IPS DF 6.9 (cell line): ENCODE results near the gene GGPS1.
"Not testable (repeated sequence)": the region's sequence is repeated elsewhere in the genome, so short reads cannot be mapped to it uniquely, and the experiment has no call there.

Source experiments
- DNase-seq: peaks from one replicate; pipeline ENCODE4 v3.0.0-alpha.2; 2013; ENCODE audit warnings: low read depth, low spot score
- H3K27ac ChIP-seq: one replicate; pipeline ENCODE4 v1.5.1; 2013; ENCODE audit warnings: low read length, control low read depth
- H3K27me3 ChIP-seq: 2 replicates; pipeline ENCODE4 v1.6.1; 2013; ENCODE audit warnings: mild to moderate bottlenecking, low read length; ENCODE audit not compliant: control insufficient read depth, insufficient read depth
- H3K36me3 ChIP-seq: 2 replicates; pipeline ENCODE4 v1.6.1; 2013; ENCODE audit warnings: low read length; ENCODE audit not compliant: control insufficient read depth, insufficient read depth
- H3K4me1 ChIP-seq: 2 replicates; pipeline ENCODE4 v1.6.1; 2013; ENCODE audit warnings: low read length; ENCODE audit not compliant: control insufficient read depth, insufficient read depth
- H3K4me3 ChIP-seq: 2 replicates; pipeline ENCODE4 v1.5.1; 2013; ENCODE audit warnings: mild to moderate bottlenecking, low read length
- H3K9me3 ChIP-seq: 2 replicates; pipeline ENCODE4 v1.6.1; 2013; ENCODE audit warnings: low read length, inconsistent platforms; ENCODE audit not compliant: control insufficient read depth, insufficient read depth
- WGBS: extraction: QIAGEN DNeasy Blood & Tissue Kit; methylation state at CpG from one replicate; pipeline ENCODE4 v1.1.7; 2013; ENCODE audit warnings: mixed read lengths, missing lambda C conversion rate; ENCODE audit not compliant: insufficient read length, insufficient coverage; 5-methylcytosine and 5-hydroxymethylcytosine counted together

GGPS1 gene

DNA sequence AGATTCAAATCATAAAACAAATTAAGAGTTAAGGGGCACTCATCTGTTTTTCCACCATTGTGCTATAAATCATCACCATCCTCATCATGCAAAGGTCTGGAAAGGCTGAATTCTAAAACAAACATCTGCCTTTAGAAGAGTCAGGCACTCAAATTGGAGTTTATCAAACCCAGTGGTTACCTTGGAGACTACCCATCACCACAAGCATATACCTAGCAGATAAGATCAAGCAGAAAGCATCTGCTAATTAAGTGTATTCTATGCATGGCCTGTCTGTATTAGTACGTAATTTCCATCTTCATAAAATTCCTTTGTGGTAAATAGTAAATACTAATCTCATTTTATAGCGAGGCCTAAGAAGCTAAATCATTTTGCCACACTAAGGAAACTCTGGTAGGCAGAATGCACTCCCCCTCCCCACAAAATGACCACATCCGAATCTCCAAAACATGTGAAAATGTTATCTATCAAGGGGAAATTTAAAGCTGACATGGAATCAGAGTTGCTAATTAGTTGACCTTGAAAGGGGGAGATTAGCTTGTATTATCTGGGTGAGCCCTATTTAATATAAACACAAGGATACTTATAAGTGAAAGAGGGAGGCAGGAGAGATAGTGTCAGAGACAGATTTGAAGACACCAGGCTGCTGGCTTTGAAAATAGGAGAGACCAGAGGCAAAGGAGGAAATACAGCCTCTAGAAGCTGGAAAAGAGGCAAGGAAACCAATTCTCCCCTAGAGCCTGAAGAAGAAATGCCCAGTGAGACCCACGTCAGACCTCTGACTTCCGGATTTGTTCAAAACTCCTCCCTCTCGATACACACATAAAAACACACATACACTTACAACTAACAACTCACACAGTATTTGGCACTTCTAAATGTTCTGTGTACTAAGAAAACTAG is 23.6 kb upstream of the GGPS1 start:
- no peak for DNase-seq
- WGBS: 100% methylated on average over 2 of the region's 6 CpGs
- Histone ChIP-seq H3K27ac (no peak overlapping the region), H3K27me3 (no peaks in the 10 kb centered on the region), H3K4me3 (no peak overlapping the region), H3K9me3 (no peaks in the 10 kb centered on the region), H3K4me1 (no peaks in the 10 kb centered on the region), H3K36me3 (no peaks in the 10 kb centered on the region)

DNA sequence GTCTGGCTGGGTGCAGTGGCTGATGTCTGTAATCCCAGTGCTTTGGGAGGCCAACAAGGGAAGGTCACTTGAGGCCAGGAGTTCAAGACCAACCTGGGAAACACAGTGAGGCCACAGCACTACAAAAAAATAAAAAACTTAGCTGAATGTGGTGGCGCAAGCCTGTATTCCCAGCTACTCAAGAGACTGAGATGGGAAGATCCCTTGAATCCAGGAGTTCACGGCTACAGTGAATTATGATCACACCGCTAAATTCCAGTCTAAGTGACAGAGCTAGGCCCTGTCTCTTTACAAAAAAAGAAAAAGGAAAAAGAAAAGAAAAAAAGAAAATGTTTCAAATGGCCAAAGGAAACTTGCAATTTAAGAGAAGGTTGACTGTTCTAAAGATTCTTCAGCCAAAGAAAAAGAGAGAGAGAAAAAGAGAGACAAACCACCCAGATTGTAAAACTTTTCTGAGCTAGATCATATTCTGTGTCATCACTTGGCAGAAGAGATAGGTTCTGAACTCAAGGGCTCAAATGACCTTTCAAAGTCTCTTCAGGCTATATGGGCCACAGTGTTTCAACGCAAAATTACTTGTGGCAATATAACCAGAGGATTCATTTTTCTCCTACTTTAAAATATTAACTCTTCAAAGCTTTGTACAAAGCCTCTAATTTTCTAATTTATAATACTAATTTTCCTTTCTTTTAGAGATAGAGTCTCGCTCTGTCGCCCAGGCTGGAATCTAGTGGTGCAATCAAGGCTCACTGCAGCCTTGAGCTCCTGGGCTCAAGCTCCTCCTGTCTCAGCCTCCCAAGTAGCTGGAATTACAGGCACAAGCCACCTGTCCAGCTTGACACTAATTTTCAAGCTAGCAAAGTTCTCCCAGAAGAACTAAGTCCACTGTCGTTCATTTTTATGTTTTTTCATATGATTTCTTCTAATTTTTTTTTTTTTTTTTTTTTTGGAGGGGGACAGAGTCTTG is 20.9 kb upstream of the GGPS1 start:
- Histone ChIP-seq H3K4me1 (no peaks in the 10 kb centered on the region), H3K27ac (no peak overlapping the region), H3K4me3 (no peak overlapping the region), H3K27me3 (no peaks in the 10 kb centered on the region), H3K9me3 (no peaks in the 10 kb centered on the region), H3K36me3 (0 out of 2 replicates have a peak, but pooled peaks cover 3% of the 10 kb centered on the region)
- DNase-seq: no peak
- WGBS: no CpG with 5 or more reads among the region's 7 CpGs

DNA sequence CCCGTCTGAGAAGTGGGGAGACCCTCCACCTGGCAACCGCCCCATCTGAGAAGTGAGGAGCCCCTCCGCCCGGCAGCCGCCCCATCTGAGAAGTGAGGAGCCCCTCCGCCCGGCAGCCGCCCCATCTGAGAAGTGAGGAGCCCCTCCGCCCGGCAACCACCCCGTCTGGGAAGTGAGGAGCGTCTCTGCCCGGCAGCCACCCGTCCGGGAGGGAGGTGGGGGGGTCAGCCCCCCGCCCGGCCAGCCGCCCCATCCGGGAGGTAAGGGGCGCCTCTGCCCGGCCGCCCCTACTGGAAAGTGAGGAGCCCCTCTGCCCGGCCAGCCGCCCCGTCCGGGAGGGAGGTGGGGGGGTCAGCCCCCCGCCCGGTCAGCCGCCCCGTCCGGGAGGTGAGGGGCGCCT is 19.2 kb upstream of the GGPS1 start:
- DNase-seq, H3K9me3 ChIP-seq, H3K36me3 ChIP-seq, H3K27me3 ChIP-seq, H3K4me1 ChIP-seq, H3K4me3 ChIP-seq, H3K27ac ChIP-seq: not testable (repeated sequence)
- no CpG with 5 or more reads among the region's 32 CpGs for WGBS

DNA sequence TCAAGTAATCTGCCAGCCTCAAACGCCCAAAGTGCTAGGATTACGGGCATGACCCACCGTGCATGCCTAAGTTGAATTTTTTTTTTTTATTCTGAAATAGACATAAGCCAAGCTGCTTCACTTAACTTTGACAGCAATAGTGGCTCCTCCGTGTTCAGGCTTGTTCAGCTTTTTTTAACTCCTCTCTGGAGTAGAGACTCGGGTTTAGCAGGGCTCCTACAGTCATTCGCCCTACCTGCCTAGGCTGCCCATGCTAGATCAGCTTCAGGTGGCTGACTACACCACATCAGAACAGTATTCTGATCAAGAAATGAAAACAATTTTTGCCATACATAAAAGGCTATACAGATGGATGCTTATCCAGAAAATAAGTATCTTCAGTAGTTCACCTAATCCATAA is 15.1 kb upstream of the GGPS1 start:
- Histone ChIP-seq H3K27ac (no peak overlapping the region), H3K36me3 (0 out of 2 replicates have a peak, but pooled peaks cover 3% of the 10 kb centered on the region), H3K4me3 (no peak overlapping the region), H3K27me3 (no peaks in the 10 kb centered on the region), H3K9me3 (no peaks in the 10 kb centered on the region), H3K4me1 (no peaks in the 10 kb centered on the region)
- no CpG with 5 or more reads among the region's 6 CpGs for WGBS
- no peak for DNase-seq

GRCh38 chr1:235313931-235314678 is 14.3 kb upstream of the GGPS1 start:
- Histone ChIP-seq H3K9me3 (no peaks in the 10 kb centered on the region), H3K4me3 (no peak overlapping the region), H3K27ac (no peak overlapping the region), H3K4me1 (no peaks in the 10 kb centered on the region), H3K36me3 (0 out of 2 replicates have a peak, but pooled peaks cover 3% of the 10 kb centered on the region), H3K27me3 (no peaks in the 10 kb centered on the region)
- DNase-seq: no peak
- WGBS: no CpG with 5 or more reads among the region's 4 CpGs

GRCh38 chr1:235315173-235315572 is 13.2 kb upstream of the GGPS1 start:
- Histone ChIP-seq H3K9me3 (no peaks in the 10 kb centered on the region), H3K27ac (no peak overlapping the region), H3K27me3 (no peaks in the 10 kb centered on the region), H3K4me1 (no peaks in the 10 kb centered on the region), H3K4me3 (no peak overlapping the region), H3K36me3 (0 out of 2 replicates have a peak, but pooled peaks cover 3% of the 10 kb centered on the region)
- no peak for DNase-seq
- no CpG with 5 or more reads among the region's 5 CpGs for WGBS

- Histone ChIP-seq H3K4me3 (no peak overlapping the region), H3K36me3 (0 out of 2 replicates have a peak, but pooled peaks cover 3% of the 10 kb centered on the region), H3K27ac (no peak overlapping the region), H3K27me3 (no peaks in the 10 kb centered on the region), H3K9me3 (no peaks in the 10 kb centered on the region), H3K4me1 (no peaks in the 10 kb centered on the region)
- WGBS: no CpG with 5 or more reads among the region's 4 CpGs
- DNase-seq: no peak
These were observed 12.6 kb upstream of the GGPS1 start for GRCh38 chr1:235315735-235316134.

DNA sequence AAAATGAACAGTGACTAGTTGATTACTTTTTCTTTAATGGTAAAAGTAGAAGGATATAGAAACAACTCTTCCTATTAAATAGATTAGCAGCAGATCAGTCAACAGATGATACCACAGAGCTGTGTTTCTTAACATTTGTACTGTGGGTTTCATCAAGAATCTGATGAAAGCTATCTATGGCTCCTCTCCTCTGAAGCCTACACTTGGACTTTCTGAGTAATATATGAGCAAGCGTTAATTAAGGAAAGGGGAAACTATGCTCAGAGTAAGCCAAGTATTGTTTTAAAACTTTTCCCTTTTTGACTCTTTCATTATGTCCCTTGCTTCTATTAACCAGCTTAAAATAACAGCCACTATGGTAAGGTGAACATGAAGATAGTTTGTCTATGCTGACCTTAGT is 11.2 kb upstream of the GGPS1 start:
- DNase-seq: no peak

DNA sequence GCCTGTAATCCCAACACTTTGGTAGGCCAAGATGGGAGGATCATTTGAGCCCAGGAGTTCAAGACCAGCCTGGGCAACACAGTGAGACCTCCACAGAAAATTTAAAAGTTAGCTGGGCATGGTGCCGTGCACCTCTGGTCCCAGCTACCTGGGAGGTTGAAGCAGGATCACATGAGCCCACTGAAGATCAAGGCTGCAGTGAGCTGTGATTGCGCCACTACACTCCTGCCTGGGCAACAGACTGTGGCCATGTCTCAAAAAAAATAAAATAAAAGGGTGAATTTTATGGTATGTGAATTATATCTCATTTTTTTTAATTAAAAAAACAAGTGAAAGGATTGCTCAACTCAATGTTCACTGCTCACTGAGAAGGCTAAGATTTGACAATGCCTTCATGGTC is 9.1 kb upstream of the GGPS1 start:
- Histone ChIP-seq H3K27ac (no peak overlapping the region), H3K9me3 (no peaks in the 10 kb centered on the region), H3K36me3 (no peaks in the 10 kb centered on the region), H3K27me3 (no peaks in the 10 kb centered on the region), H3K4me1 (no peaks in the 10 kb centered on the region), H3K4me3 (no peak overlapping the region)
- no CpG with 5 or more reads among the region's 2 CpGs for WGBS
- no peak for DNase-seq

More for the DNA sequence above, 11.2 kb upstream of the GGPS1 start:
- Histone ChIP-seq H3K9me3 (no peaks in the 10 kb centered on the region), H3K27ac (no peak overlapping the region), H3K4me3 (no peak overlapping the region), H3K36me3 (no peaks in the 10 kb centered on the region), H3K27me3 (no peaks in the 10 kb centered on the region), H3K4me1 (no peaks in the 10 kb centered on the region)
- WGBS: no CpG with 5 or more reads among the region's 1 CpG
